Neural cell (in vitro differentiated cells): ENCODE data around the gene ADAMTS18. TPM values are rescaled to one million over a fixed set of nuclear protein-coding genes. Genes with fewer than 3 reads are reported as not detected.

Experiments
- H2AFZ ChIP-seq: fragments of 200-600, 300-800 bp; sonication (generic), shearing (Covaris generic); 2 replicates; pipeline ENCODE4 v1.6.0; 2014; ENCODE audit warnings: low read depth, mild to moderate bottlenecking, antibody characterized with exemption, low read length, moderate library complexity
- H3F3A ChIP-seq: fragments of 200-600 bp; shearing (Covaris generic); 2 replicates; pipeline ENCODE4 v1.6.1; 2016; ENCODE audit warnings: mild to moderate bottlenecking, moderate library complexity, mixed read lengths, antibody characterized with exemption, low read length; ENCODE audit not compliant: insufficient read depth, poor library complexity, severe bottlenecking
- H3K27ac ChIP-seq: fragments of 200-600, 300-800 bp; sonication (generic), shearing (Covaris generic); 2 replicates; pipeline ENCODE4 v1.5.1; 2014; ENCODE audit warnings: mild to moderate bottlenecking, low read length, moderate library complexity
- H3K27me3 ChIP-seq: fragments of 300-800, 200-600 bp; sonication (generic), shearing (Covaris generic); 2 replicates; pipeline ENCODE4 v1.6.0; 2014; ENCODE audit warnings: mild to moderate bottlenecking, low read depth, low read length, moderate library complexity; ENCODE audit not compliant: insufficient read depth
- H3K36me3 ChIP-seq: fragments of 300-800, 200-600 bp; sonication (generic), shearing (Covaris generic); 2 replicates; pipeline ENCODE4 v1.5.1; 2014; ENCODE audit warnings: mild to moderate bottlenecking, antibody characterized with exemption, low read length, moderate library complexity; ENCODE audit not compliant: insufficient read depth
- H3K4me2 ChIP-seq: fragments of 300-800, 200-600 bp; sonication (generic), shearing (Covaris generic); 2 replicates; pipeline ENCODE4 v1.6.0; 2014; ENCODE audit warnings: mild to moderate bottlenecking, low read length
- H3K4me3 ChIP-seq: fragments of 300-800, 200-600 bp; sonication (generic), shearing (Covaris generic); 2 replicates; pipeline ENCODE4 v1.5.1; 2014; ENCODE audit warnings: mild to moderate bottlenecking, low read length, moderate library complexity
- H3K79me2 ChIP-seq: fragments of 200-600 bp; shearing (Covaris generic); replicated peaks from 2 replicates; pipeline ENCODE4 v1.6.0; 2014; ENCODE audit warnings: mild to moderate bottlenecking, low read length, moderate library complexity; ENCODE audit not compliant: insufficient read depth
- H3K9ac ChIP-seq: fragments of 300-800, 200-600 bp; sonication (generic), shearing (Covaris generic); 2 replicates; pipeline ENCODE4 v1.6.1; 2016; ENCODE audit warnings: mild to moderate bottlenecking, low read length, mixed read lengths
- H3K9me2 ChIP-seq: fragments of 200-600 bp; shearing (Covaris generic); 2 replicates; pipeline ENCODE4 v1.6.1; 2016; ENCODE audit warnings: mild to moderate bottlenecking, low read length, mixed read lengths; ENCODE audit not compliant: insufficient read depth
- H3K9me3 ChIP-seq: fragments of 200-600, 300-800 bp; sonication (generic), shearing (Covaris generic); 2 replicates; pipeline ENCODE4 v1.6.1; 2016; ENCODE audit warnings: mild to moderate bottlenecking, mixed run types, low read length, moderate library complexity, mixed read lengths
- H4K20me1 ChIP-seq: fragments of 200-600 bp; shearing (Covaris generic); 2 replicates; pipeline ENCODE4 v1.6.1; 2016; ENCODE audit warnings: mild to moderate bottlenecking, mixed run types; ENCODE audit not compliant: insufficient read depth
- EP300 ChIP-seq: fragments of 450-650 bp; conservative IDR thresholded peaks from 2 replicates; pipeline ENCODE4 v1.6.1; 2014; ENCODE audit warnings: antibody characterized with exemption, mild to moderate bottlenecking, moderate library complexity; ENCODE audit not compliant: poor library complexity, severe bottlenecking
- EZH2 ChIP-seq: fragments of 200-600, 300-800 bp; shearing (Covaris generic), sonication (generic); IDR thresholded peaks from 2 replicates; pipeline ENCODE4 v1.6.1; 2014; ENCODE audit warnings: antibody characterized with exemption, low read length, borderline replicate concordance, mild to moderate bottlenecking; ENCODE audit not compliant: insufficient read depth, poor library complexity, severe bottlenecking
- MXI1 ChIP-seq: fragments of 450-650 bp; conservative IDR thresholded peaks from 2 replicates; pipeline ENCODE4 v1.6.1; 2014; ENCODE audit warnings: antibody characterized with exemption, mild to moderate bottlenecking; ENCODE audit not compliant: poor library complexity, severe bottlenecking
- POLR2AphosphoS5 ChIP-seq: IDR thresholded peaks from 2 replicates; pipeline ENCODE4 v1.6.1; 2012
- RAD21 ChIP-seq: fragments of 450-650 bp; conservative IDR thresholded peaks from 2 replicates; pipeline ENCODE4 v1.6.1; 2014; ENCODE audit warnings: antibody characterized with exemption, mild to moderate bottlenecking, moderate library complexity
- SMC3 ChIP-seq: fragments of 450-650 bp; conservative IDR thresholded peaks from 2 replicates; pipeline ENCODE4 v1.6.1; 2014; ENCODE audit warnings: antibody characterized with exemption, mild to moderate bottlenecking, moderate library complexity; ENCODE audit not compliant: poor library complexity
- TAF1 ChIP-seq: IDR thresholded peaks from 2 replicates; pipeline ENCODE4 v1.6.1; 2012; ENCODE audit warnings: low read depth
- polyA plus RNA-seq: library from polyadenylated mRNA; depleted of rRNA; stranded (reverse); fragments of >200 nt; gene quantifications from 2 replicates; pipeline ENCODE4 v1.2.3, GENCODE V29; 2014
- TF ChIP-seq, protein P1 (sequence below): fragments of 450-650 bp; IDR thresholded peaks from 2 replicates; pipeline ENCODE4 v1.5.1; 2014; ENCODE audit warnings: antibody characterized with exemption, mild to moderate bottlenecking, moderate library complexity; ENCODE audit not compliant: poor library complexity, severe bottlenecking
- TF ChIP-seq, protein P2 (sequence below): IDR thresholded peaks from 2 replicates; pipeline ENCODE4 v1.6.1; 2012; ENCODE audit warnings: borderline replicate concordance

The ADAMTS18 gene
- polyA plus RNA-seq, 1 donor from 2014 or later: 1.3 TPM

DNA sequence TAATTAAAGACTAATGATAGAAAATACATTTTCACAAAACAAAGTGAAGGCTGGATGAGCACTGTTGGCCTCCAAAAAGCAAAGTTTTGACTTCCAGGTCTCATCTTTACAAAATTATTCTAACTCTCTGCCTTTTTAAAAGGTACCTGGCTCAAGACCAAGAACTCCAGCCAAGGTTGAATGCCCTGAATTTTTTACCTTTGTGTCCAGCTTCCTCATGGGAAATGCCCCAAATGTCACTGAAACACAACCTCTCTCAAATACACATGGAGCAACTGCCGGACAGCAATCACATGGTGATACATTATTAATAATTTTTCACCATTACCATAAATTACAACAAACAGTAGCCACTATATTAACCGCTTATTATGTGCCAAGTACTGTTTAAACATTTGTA, 32.2 kb downstream of the ADAMTS18 start:
- Histone ChIP-seq H3K4me3 (no peak overlapping the region), H3K9ac (no peak overlapping the region), H3K36me3 (no peaks in the 10 kb centered on the region), H4K20me1 (no peaks in the 10 kb centered on the region), H3K4me2 (no peak overlapping the region), H3K79me2 (no peaks in the 10 kb centered on the region), H3K27ac (no peak overlapping the region), H3K27me3 (no peaks in the 10 kb centered on the region), H2AFZ (no peak overlapping the region), H3F3A (no peaks in the 10 kb centered on the region), H3K9me2 (no peaks in the 10 kb centered on the region), H3K9me3 (no peaks in the 10 kb centered on the region)
- TF ChIP-seq MXI1: no peak
- TF ChIP-seq TAF1: no peak
- TF ChIP-seq POLR2AphosphoS5: no peak
- TF ChIP-seq SMC3: no peak
- TF ChIP-seq, protein P1, sequence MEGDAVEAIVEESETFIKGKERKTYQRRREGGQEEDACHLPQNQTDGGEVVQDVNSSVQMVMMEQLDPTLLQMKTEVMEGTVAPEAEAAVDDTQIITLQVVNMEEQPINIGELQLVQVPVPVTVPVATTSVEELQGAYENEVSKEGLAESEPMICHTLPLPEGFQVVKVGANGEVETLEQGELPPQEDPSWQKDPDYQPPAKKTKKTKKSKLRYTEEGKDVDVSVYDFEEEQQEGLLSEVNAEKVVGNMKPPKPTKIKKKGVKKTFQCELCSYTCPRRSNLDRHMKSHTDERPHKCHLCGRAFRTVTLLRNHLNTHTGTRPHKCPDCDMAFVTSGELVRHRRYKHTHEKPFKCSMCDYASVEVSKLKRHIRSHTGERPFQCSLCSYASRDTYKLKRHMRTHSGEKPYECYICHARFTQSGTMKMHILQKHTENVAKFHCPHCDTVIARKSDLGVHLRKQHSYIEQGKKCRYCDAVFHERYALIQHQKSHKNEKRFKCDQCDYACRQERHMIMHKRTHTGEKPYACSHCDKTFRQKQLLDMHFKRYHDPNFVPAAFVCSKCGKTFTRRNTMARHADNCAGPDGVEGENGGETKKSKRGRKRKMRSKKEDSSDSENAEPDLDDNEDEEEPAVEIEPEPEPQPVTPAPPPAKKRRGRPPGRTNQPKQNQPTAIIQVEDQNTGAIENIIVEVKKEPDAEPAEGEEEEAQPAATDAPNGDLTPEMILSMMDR: no peak
- no peak for TF ChIP-seq RAD21
- TF ChIP-seq EP300: no peak
- TF ChIP-seq, protein P2, sequence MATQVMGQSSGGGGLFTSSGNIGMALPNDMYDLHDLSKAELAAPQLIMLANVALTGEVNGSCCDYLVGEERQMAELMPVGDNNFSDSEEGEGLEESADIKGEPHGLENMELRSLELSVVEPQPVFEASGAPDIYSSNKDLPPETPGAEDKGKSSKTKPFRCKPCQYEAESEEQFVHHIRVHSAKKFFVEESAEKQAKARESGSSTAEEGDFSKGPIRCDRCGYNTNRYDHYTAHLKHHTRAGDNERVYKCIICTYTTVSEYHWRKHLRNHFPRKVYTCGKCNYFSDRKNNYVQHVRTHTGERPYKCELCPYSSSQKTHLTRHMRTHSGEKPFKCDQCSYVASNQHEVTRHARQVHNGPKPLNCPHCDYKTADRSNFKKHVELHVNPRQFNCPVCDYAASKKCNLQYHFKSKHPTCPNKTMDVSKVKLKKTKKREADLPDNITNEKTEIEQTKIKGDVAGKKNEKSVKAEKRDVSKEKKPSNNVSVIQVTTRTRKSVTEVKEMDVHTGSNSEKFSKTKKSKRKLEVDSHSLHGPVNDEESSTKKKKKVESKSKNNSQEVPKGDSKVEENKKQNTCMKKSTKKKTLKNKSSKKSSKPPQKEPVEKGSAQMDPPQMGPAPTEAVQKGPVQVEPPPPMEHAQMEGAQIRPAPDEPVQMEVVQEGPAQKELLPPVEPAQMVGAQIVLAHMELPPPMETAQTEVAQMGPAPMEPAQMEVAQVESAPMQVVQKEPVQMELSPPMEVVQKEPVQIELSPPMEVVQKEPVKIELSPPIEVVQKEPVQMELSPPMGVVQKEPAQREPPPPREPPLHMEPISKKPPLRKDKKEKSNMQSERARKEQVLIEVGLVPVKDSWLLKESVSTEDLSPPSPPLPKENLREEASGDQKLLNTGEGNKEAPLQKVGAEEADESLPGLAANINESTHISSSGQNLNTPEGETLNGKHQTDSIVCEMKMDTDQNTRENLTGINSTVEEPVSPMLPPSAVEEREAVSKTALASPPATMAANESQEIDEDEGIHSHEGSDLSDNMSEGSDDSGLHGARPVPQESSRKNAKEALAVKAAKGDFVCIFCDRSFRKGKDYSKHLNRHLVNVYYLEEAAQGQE: no peak
- no peak for TF ChIP-seq EZH2

DNA sequence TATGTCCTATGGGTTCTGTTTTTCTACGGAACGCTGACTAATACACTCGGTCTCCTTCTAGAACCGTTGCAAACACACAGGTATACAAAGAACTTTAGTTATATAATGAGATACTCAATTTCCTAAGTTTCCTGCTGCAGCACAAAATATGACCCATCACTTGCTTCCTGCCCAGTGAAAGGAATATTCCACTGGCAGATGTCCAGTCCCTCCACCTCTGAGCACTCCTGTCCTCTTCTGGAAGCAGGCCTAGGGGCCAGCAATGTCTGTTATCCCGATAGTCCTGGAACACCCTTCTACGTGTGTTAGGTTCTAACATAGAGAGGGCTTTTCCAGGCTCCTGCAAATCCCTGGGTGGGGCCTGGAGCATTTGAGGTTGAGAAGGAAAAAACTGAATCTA, 32.7 kb downstream of the ADAMTS18 start:
- TF ChIP-seq, protein P2: no peak
- TF ChIP-seq EP300: no peak
- TF ChIP-seq TAF1: no peak
- TF ChIP-seq SMC3: no peak
- TF ChIP-seq EZH2: no peak
- TF ChIP-seq RAD21: no peak
- no peak for TF ChIP-seq POLR2AphosphoS5
- no peak for TF ChIP-seq MXI1
- TF ChIP-seq, protein P1: no peak
- no peak overlapping the region for H3K27ac ChIP-seq
- no peak overlapping the region for H3K9ac ChIP-seq
- H3K27me3 ChIP-seq: no peaks in the 10 kb centered on the region
- H4K20me1 ChIP-seq: no peaks in the 10 kb centered on the region
- H3K79me2 ChIP-seq: no peaks in the 10 kb centered on the region
- H3K9me2 ChIP-seq: no peaks in the 10 kb centered on the region
- H3K36me3 ChIP-seq: no peaks in the 10 kb centered on the region
- no peak overlapping the region for H3K4me2 ChIP-seq
- no peak overlapping the region for H3K4me3 ChIP-seq
- no peak overlapping the region for H2AFZ ChIP-seq
- H3F3A ChIP-seq: no peaks in the 10 kb centered on the region
- H3K9me3 ChIP-seq: no peaks in the 10 kb centered on the region
